A673 (cell line): ENCODE data around the gene SLC4A4. TPM values are rescaled to one million over a fixed set of nuclear protein-coding genes. Genes with fewer than 3 reads are reported as not detected.

ENCODE experiments used
- BruUV-seq: library from RNA; stranded (reverse); fragments of 400-500 nt; replicated peaks from 2 replicates; lab custom pipeline; 2021; lab: Mats Ljungman, UMichigan
- CTCF ChIA-PET: fragments of 300-600 bp; sonication (Branson Sonifier 250); formaldehyde crosslinking; loops from one replicate; lab custom pipeline; 2022; ENCODE audit warnings: antibody characterized with exemption; lab: Charles Lee
- POLR2A ChIA-PET: fragments of 300-600 bp; sonication (Branson Sonifier 250); formaldehyde crosslinking; loops from one replicate; lab custom pipeline; 2022; ENCODE audit warnings: antibody characterized with exemption; ENCODE audit not compliant: low non-redundant PET; lab: Charles Lee
- DNase-seq: peaks from one replicate; pipeline ENCODE4 v3.0.0-alpha.2; 2015; ENCODE audit warnings: low spot score
- H3K27ac ChIP-seq: fragments of 200-600 bp; sonication (generic); 2 replicates; pipeline ENCODE4 v1.5.1; 2016; ENCODE audit warnings: mixed run types, low read depth, mild to moderate bottlenecking, mixed read lengths, antibody characterized with exemption, low read length; ENCODE audit not compliant: poor library complexity, severe bottlenecking
- H3K27me3 ChIP-seq: fragments of 200-600 bp; sonication (generic); replicated peaks from 2 replicates; pipeline ENCODE4 v1.6.1; 2017; ENCODE audit warnings: mixed run types, low read depth, mild to moderate bottlenecking, mixed read lengths, antibody characterized with exemption, low read length; ENCODE audit not compliant: insufficient read depth, poor library complexity
- H3K36me3 ChIP-seq: fragments of 200-600 bp; sonication (generic); 2 replicates; pipeline ENCODE4 v1.6.1; 2016; ENCODE audit warnings: mixed run types, mild to moderate bottlenecking, mixed read lengths, antibody characterized with exemption, low read length; ENCODE audit not compliant: insufficient read depth, poor library complexity, severe bottlenecking
- H3K4me1 ChIP-seq: fragments of 200-600 bp; sonication (generic); 2 replicates; pipeline ENCODE4 v1.6.1; 2017; ENCODE audit warnings: mixed run types, mild to moderate bottlenecking, mixed read lengths, antibody characterized with exemption, low read length; ENCODE audit not compliant: insufficient read depth, poor library complexity, severe bottlenecking
- H3K4me3 ChIP-seq: fragments of 200-600 bp; sonication (generic); 2 replicates; pipeline ENCODE4 v1.5.1; 2016; ENCODE audit warnings: low read depth, mixed run types, mild to moderate bottlenecking, mixed read lengths, low read length; ENCODE audit not compliant: poor library complexity, severe bottlenecking
- H3K9me3 ChIP-seq: fragments of 200-600 bp; sonication (generic); 2 replicates; pipeline ENCODE4 v1.6.1; 2016; ENCODE audit warnings: mixed run types, low read depth, mild to moderate bottlenecking, mixed read lengths, antibody characterized with exemption, low read length; ENCODE audit not compliant: poor library complexity, severe bottlenecking
- EZH2 ChIP-seq: fragments of 200-600 bp; sonication (generic); IDR thresholded peaks from 2 replicates; pipeline ENCODE4 v1.6.1; 2017; ENCODE audit warnings: borderline replicate concordance, low read depth, mild to moderate bottlenecking, mixed read lengths, antibody characterized with exemption, low read length; ENCODE audit not compliant: poor library complexity, severe bottlenecking
- intact Hi-C: fragments of 100-400 bp; cut with micrococcal nuclease; formaldehyde crosslinking; loops from one replicate; pipeline ENCODE4 v1.10.0; 2022; ENCODE audit not compliant: unreplicated experiment
- total RNA-seq: library from RNA; stranded (reverse); gene quantifications from 2 replicates; pipeline ENCODE4 v1.2.3, GENCODE V29; 2021
- TF ChIP-seq, protein P1 (sequence below): fragments of 300-800, 200-600 bp; sonication (generic); conservative IDR thresholded peaks from 2 replicates; pipeline ENCODE4 v1.5.1; 2017; ENCODE audit warnings: low read depth, mild to moderate bottlenecking, antibody characterized with exemption, low read length, moderate library complexity, mixed read lengths

Gene SLC4A4
- total RNA-seq, 1 experiment from 2014 or later = 1.2 TPM

DNA sequence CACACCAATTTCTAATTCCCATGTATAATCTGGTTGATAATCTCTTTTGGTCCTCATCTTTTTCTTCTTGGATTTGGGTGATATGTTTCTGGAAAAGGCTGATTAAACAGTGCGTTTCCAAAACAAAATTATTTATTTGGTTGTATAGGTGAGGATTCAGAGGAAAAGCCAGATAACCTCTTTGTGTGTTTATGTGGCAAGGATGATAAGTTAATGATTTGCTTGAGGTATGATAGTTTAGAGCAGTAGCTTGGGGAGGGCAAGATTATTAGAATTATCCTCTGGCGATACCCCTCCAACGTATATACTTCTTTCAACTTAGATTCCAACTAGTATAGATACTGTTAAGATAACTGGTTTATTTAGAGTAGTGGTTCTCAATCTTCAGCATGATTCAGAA is 53.3 kb downstream of the SLC4A4 start:
- Histone ChIP-seq H3K36me3 (no peaks in the 10 kb centered on the region), H3K27me3 (no peaks in the 10 kb centered on the region), H3K4me3 (no peak overlapping the region), H3K4me1 (no peaks in the 10 kb centered on the region), H3K9me3 (no peaks in the 10 kb centered on the region), H3K27ac (no peak overlapping the region)
- TF ChIP-seq, protein P1, sequence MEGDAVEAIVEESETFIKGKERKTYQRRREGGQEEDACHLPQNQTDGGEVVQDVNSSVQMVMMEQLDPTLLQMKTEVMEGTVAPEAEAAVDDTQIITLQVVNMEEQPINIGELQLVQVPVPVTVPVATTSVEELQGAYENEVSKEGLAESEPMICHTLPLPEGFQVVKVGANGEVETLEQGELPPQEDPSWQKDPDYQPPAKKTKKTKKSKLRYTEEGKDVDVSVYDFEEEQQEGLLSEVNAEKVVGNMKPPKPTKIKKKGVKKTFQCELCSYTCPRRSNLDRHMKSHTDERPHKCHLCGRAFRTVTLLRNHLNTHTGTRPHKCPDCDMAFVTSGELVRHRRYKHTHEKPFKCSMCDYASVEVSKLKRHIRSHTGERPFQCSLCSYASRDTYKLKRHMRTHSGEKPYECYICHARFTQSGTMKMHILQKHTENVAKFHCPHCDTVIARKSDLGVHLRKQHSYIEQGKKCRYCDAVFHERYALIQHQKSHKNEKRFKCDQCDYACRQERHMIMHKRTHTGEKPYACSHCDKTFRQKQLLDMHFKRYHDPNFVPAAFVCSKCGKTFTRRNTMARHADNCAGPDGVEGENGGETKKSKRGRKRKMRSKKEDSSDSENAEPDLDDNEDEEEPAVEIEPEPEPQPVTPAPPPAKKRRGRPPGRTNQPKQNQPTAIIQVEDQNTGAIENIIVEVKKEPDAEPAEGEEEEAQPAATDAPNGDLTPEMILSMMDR = no peak
- TF ChIP-seq EZH2 = no peak
- no TSS peak for BruUV-seq
- ChIA-PET CTCF (no interaction called here), POLR2A (no interaction called here)
- DNase-seq = no peak
- intact Hi-C loops = no loop called here

GRCh38 chr4:71396382-71396781 is 57.6 kb downstream of the SLC4A4 start:
- no peak for DNase-seq
- Histone ChIP-seq H3K4me3 (no peak overlapping the region), H3K9me3 (no peaks in the 10 kb centered on the region), H3K27ac (no peak overlapping the region), H3K27me3 (no peaks in the 10 kb centered on the region), H3K4me1 (no peaks in the 10 kb centered on the region), H3K36me3 (no peaks in the 10 kb centered on the region)
- TF ChIP-seq, protein P1 = no peak
- TF ChIP-seq EZH2 = no peak
- intact Hi-C loops = no loop called here
- POLR2A ChIA-PET = no interaction called here
- BruUV-seq = no TSS peak
- CTCF ChIA-PET = no interaction called here

GRCh38 chr4:71400810-71401209 is 62.0 kb downstream of the SLC4A4 start:
- intact Hi-C loops = no loop called here
- H3K9me3 ChIP-seq = no peaks in the 10 kb centered on the region
- H3K4me1 ChIP-seq = no peaks in the 10 kb centered on the region
- POLR2A ChIA-PET = interaction anchor here (0.6 kb wide), 1 partner anchor 21 kb away, joined by 3 read pairs; no protein-coding TSS in a partner anchor
- BruUV-seq = no TSS peak
- no peak overlapping the region for H3K4me3 ChIP-seq
- no peak overlapping the region for H3K27ac ChIP-seq
- CTCF ChIA-PET = no interaction called here
- DNase-seq = no peak
- H3K27me3 ChIP-seq = no peaks in the 10 kb centered on the region
- TF ChIP-seq, protein P1 = no peak
- TF ChIP-seq EZH2 = no peak
- no peaks in the 10 kb centered on the region for H3K36me3 ChIP-seq
